NCI-H1417 treated with DMSO at 0.1 percent for 48 hours (cell line): ENCODE data around the gene DDX1.
"Not testable (repeated sequence)": the region's sequence is repeated elsewhere in the genome, so short reads cannot be mapped to it uniquely, and the experiment has no call there.

ENCODE experiments used
- DNase-seq: peaks from one replicate; lab custom pipeline; 2025; lab: John Stamatoyannopoulos, UW

Gene DDX1

DNA sequence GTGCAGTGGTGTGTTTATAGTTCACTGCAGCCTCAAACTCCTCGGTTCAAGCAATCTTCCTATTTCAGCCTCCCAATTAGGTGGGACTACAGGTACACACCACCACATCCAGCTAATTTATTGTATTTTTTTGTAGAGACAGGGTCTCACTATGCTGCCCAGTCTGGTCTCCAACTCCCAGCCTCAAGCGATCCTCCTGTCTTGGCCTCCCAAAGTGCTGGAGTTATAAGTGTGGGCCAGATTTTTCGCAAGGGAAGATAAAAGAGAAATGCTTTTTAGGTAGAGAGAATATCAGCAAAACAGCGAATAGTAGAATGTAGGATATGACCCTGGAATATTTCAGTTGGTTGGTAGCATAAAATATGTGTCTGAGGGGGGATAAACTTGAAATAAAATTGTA lies 4.3 kb downstream of the DDX1 start:
- no peak for DNase-seq

DNA sequence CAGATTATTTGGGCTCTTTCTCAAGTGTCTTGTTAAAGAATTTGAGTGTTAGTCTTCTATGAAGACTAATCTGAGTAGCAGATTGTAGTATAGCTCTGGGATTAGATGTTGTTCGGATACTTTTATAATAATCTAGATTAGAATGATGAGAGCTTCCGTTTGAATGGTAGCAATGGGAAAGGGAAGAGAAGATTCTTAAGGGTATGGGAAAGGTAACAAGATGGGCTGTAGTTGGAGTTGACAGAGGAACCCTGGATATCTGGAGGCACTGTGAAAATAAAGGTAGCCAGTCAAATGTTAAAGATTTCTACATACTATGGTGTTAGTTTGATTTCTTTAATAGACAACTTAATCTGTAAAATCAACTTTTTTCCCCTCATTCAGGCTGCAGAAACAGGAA lies 4.7 kb downstream of the DDX1 start:
- no peak for DNase-seq

DNA sequence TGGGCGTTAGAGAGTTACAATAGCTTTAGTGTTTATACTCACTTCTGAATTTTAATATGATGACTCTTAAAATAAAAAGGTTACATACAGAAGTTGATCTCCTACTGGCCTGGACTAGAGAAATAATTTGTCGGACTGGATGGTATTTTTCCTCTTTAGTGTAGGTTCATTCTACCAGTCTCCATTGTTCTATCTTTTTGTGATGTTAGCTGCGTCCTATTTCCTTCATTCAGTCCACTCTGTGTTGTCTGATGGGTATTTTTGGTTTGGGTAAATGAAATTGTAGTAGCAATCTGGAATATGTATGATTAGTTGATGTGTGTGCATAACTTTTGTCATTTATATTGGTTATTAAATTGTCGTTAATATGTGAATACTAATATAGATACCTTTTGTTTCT lies 5.3 kb downstream of the DDX1 start:
- DNase-seq = no peak

DNA sequence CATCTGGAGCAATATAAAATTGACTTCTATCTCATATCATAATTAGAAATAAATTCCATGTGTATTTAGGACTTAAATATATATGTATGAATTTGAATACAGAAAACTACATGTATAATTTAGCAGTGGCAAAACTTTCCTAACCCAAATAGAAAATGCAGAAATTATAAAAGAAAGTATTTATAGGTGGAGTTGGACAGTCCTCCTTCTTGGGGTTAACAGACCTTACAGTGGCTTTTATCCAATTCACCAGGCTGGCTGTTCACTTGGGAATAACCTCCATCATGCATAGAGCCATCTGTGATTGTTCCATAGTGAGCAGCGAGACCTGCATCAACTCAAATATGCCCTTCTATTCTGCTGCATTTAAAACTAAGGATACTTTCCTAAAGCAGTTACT lies 8.3 kb downstream of the DDX1 start:
- DNase-seq = no peak

DNA sequence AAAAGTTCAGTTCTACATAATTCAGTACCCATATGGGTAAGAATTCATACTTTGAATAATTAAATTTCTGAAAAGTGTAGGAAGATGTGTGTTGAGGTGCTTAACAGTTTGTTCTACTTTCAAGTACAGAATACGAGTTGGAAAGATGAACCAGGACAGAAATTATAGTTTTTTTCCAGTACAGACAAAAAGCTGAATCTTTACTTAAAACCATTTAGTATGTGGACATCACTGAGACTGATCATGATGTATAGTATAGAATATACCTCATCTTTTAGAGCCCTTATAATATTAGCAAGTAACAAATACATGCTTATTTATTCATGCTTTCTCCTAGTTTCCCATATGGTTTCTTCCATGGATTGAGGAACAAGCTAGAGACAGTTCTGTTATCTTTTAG lies 10.0 kb downstream of the DDX1 start:
- no peak for DNase-seq

DNA sequence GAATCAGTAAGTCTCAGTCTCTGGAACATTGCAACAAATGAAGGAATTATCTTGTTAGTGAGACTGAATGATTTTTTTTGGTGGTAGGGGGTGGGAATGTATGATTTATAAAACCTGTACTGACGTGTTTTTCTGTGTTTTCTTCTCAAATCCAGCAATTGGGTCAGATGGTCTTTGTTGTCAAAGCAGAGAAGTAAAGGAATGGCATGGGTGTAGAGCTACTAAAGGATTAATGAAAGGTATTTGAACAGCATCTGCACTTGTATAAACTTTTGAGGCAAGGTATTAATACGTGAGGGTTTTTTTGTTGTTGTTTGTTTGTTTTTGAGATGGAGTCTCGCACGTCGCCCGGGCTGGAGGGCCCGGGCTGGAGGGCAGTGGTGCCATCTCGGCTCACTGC lies 10.7 kb downstream of the DDX1 start:
- DNase-seq = no peak

DNA sequence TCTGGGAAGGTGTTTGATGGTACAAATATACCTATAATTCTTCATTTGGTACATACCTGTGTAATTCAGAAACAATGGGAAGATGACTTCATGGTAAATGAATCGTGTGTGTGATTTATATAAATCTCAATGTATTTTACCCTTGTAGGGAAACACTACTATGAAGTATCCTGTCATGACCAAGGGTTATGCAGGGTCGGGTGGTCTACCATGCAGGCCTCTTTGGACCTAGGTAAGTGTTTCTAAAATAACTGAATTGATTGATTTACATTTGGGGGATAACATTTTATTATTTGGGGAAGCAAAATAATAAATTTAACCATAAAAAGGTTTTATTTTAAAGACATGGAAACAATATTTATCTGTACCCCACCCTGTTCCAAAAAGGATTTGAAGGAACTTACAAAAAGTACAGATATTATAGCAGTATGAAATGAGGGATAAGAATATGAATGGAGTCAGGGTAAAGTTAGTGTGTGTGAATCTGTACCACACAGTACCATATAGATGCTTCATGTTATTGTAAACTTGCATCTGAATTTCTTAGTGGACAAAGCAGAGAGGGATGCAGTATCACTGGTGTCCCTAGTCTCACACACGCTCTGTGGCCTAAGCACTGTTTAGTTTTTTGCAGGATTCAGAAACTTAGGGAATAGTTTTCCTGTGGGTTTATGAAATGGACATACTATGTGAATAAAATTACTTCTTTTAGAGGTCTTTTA lies 11.5 kb downstream of the DDX1 start:
- DNase-seq = no peak

DNA sequence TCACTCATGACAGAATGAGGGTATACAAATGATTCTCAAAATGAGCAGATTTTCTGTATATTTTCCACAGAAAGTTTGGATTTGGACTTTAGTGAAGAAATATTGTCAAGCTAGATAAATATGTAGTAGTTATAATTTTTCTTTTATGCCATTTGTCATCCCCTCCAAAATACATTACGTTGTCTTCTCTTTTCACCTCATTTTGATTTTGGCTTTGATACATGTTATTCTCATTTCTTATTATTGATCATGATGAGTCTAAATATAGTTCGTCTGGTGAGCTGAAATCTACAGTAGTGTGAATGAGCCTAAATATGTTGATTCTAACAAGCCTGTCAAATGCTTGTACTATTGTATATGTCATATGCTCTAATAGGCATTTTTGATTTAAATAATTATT lies 12.3 kb downstream of the DDX1 start:
- DNase-seq = no peak

DNA sequence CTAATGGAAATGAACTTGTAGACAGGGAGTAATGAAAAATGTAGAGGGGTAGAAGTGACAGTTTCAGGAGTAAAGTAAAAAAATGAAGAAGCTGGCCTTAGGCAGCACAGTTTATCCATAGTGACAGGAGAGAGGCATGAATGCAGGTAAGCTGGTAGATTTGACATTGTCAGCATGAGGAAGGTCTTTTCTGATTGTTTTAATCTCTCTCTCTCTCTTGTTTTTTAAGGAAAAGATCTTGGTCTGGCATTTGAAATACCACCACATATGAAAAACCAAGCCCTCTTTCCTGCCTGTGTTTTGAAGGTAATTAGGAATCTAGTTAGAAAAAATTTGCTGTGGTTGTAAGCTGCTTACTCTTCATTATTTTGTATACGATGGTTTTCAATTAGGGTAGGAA lies 14.1 kb downstream of the DDX1 start:
- no peak for DNase-seq

DNA sequence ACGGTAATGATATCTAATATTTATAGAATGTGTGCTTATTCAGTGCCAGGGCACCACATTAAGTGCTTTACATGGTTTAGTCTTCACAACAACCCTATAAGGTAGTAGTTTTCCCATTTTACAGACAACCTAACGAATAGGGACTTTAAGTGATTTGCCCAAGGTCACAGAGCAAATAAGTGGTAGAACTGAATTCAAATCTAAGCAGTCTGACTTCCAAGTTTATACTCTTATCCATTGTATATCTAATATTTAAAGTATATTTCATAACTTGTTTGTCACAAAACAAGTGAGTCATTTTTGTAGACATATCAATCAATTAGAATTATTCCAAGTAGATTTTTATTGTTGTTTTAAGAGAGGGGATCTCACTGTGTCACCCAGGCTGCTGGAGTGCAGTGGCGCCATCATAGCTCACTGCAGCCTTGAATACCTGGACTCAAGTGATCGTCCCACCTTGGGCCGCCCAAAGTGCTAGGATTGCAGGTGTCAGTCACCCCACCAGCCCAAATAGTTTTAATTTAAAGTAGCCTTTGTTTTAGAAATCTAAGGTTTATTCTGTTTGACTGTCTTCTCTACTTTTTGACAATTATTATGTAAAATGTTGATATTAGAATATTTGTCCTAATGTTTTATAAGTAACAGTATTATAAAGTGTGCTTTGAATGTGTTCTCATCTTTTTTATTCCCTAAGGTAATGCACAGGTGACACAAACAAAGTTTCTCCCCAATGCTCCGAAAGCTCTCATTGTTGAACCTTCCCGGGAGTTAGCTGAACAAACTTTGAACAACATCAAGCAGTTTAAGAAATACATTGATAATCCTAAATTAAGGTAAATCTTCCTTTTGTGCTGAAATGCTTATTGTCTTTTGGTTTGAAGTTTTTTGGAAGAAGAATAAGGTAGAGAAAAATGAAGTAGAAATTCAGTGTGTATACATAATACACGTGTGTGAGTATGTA lies 15.1 kb downstream of the DDX1 start:
- DNase-seq = no peak

DNA sequence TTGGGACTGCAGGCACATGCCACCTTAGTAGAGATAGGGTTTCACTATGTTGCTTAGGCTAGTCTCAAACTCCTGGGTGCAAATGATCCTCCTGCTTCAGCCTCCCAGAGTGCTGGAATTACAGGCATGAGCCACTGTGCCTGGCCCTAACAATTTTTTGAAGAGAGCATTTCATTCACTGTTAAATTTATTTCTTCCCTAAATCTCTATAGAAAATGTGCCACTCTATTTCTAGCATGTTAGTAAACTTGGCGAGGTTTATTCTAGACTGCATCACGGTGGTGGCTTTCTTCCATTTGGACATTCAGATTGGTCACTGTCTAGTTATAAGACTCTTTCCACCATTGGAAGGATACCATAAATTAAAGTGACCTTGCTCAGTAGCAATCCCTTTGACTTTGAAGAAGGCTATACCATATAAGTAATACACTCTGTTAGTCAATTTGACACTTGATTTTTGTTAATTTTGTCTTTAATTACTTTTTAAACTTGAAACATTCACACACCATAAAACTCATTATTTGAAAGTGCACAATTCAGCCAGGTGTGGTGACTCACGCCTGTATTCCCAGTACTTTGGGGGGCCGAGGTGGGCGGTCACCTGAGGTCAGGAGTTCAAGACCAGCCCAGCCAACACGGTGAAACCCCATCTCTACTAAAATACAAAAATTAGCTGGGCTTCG lies 16.2 kb downstream of the DDX1 start:
- no peak for DNase-seq

DNA sequence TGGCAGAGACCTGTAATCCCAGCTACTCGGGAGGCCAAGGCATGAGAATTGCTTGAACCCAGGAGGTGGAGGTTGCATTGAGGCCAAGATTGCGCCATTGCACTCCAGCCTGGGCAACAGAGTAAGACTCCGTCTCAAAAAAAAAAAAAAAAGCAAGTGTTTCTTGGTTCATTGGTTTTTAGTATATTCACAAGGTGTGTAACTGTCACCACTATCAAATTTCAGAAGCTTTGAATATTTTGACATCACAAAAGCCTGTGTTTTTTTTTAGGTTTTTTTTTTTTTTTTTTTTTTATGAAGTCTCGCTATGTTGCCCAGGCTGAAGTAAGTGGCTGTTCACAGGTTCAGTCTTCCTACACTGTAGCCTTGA lies 16.7 kb downstream of the DDX1 start:
- DNase-seq = no peak

DNA sequence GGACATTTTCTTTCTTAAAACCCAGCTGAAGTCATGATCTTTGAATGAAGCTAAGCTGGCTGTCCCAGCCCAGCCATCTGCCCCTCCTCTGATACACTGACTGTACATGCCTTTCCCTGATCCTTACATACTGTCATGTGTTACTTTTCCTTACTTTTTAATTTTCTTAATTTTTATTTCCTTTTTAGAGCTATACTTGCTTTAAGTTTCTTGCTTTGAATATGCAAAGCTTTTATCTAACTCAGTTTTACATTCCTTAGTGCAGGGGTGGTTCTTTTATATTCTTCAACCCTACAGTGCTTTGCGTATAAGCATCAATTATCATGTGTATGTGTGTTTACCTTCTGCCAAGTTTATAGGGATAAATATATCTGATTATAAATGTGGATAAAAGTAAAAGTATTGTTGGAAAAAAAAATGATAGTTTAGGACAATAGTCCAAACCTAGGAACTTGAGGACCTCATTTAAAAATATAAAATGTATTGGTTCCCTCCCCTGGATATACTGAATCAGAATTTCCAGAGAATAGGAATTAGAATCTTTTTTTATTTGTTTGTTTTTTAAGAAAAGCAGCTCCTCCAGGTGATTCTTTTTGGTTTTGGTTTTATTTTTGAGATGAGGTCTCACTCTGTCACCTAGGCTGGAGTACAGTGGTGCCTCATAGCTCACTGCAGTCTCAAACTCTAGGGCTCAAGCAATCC lies 17.8 kb downstream of the DDX1 start:
- DNase-seq = no peak

DNA sequence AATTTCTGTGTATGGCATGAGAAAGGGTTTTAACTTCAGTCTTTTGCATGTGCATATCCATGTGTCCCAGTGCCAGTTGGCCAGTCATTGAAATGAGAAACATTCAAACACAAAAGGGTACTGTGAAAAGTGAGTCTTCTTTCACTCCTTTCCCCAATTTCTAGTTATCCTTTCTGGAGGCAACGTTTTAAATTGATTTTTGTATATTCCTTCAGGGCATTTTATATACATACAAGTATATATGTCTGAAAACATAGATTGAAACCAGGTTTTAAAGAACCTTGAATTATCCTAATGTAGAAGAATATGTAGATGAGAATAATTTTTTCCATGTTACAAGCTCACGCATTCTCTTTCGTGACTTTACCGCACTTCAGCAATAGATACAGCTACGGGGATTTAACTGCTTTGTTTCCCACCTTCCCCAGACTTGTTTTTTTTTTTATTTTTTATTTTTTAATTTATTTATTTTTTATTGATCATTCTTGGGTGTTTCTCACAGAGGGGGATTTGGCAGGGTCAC lies 18.8 kb downstream of the DDX1 start:
- no peak for DNase-seq

DNA sequence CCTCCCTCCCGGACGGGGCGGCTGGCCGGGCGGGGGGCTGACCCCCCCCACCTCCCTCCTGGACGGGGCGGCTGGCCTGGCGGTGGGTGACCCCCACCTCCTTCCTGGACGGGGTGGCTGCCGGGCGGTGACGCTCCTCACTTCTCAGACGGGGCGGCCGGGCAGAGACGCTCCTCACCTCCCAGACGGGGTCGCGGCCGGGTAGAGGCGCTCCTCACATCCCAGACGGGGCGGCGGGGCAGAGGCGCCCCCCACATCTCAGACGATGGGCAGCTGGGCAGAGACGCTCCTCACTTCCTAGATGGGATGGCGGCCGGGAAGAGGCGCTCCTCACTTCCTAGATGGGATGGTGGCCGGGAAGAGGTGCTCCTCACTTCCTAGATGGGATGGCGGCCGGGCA lies 20.4 kb downstream of the DDX1 start:
- not testable (repeated sequence) for DNase-seq

DNA sequence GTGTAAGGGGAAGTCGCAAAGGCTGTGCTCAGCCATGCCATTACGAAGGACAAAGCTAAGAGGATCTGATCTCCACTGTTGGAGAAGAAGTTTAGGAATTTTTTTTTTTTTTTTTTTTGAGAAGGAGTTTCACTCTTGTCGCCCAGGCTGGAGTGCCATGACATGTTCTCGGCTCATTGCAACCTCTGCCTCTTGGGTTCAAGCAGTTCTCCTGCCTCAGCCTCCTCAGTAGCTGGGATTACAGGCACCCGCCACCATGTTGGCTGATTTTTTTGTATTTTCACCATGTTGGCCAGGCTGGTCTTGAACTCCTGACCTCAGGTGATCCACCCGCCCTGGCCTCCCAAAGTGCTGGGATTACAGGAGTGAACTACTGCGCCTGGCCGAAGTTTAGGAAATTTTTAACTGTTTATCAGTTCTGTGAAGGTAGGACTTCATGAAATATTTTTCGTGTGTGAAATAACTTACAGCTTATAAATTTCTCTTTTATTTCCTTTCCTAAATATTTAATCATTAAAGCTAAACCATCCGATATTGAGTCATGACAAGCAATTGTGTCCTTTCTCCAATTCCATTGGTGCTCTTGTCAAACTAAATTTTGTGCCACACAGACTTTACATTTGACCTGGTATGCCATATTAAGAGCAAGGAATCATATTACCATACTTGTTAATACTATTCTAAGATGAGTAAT lies 22.2 kb downstream of the DDX1 start:
- no peak for DNase-seq

DNA sequence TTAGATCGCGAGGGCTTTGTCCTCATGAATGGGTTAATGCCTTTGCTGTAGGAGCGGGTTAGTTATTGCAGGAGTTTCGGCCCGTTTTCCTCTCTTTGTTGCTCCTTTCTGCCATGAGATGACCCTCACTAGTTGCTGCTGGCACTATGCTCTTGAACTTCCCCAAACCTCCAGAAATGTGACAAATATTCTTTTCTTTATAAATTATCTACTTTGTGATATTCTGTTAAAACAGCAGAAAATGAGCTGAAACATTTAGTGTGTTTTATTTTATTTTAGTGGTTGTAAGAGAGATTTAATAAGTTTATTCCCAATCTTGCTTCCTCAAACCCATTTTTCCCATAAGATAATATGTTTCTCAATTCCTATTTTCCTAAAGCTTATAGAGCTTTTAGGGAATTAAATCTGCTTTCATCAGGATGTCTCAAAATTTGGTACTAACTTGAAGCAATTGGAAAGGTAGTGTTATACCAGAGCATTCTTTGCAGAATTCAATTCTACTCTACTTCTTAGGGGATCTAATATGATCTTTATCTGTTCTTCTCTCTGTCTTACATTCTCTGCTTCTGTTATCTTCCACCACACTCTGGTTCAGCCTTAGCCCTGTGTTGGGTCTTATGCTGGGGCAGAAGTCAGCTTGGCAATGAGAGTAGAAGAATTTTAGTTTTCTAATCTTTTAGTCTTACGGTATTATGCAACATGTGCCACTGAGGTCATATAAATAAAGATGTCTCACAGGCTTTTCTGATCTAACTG lies 23.1 kb downstream of the DDX1 start:
- no peak for DNase-seq

DNA sequence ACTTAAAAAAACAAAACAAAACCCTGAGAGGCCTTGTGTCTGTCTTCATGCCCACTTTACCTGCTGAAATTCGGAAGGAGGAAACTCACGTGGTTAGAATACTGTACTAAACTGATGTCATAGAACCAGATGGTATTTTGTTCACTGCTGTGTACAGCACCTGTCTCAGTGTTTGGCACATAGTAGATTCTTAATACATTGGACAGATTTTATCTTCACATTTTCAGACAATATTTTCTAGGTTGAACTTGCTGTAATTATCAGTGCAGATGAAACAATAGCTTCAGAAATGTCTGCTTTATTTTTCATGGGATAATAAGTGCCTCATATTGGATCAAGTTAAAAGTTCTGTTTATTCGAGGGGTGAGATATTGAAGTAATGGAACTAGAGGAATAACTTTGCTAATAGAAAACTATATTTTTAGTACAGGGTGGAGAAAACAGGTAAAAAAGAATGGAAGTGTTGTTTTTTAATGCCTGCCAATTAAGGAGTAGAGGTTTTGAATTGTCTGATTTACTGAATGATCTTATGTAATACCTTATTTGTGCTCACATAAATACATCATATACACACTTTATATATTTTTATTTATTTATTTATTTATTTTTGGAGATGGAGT lies 23.7 kb downstream of the DDX1 start:
- DNase-seq = no peak

DNA sequence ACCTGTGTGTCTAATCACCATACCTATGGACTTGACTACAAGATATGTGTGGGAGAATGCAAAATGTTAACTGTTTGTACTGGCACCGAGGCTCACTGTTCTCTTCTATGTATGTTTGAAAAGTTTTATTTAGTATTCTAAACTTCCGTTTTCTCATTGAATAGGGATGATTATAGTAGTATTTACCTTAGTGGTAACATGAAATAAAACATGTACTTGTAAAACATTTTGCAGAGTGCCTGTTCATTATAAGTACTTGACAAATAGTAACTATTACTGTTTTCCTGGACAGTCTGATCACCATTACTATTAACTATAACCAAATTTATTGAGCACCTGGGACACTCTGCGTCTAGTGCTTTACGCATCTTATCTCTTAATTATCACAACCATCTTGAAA lies 24.8 kb downstream of the DDX1 start:
- DNase-seq = no peak
